Smooth muscle cell (in vitro differentiated cells): ENCODE results near the gene THRB. TPM values are rescaled to one million over a fixed set of nuclear protein-coding genes. Genes with fewer than 3 reads are reported as not detected.

Source experiments
- DNase-seq: peaks from one replicate; lab custom pipeline; 2025; ENCODE audit not compliant: unreplicated experiment; lab: John Stamatoyannopoulos, UW
- H2AFZ ChIP-seq: fragments of 200-600 bp; sonication (generic); 2 replicates; pipeline ENCODE4 v1.6.0; 2016; ENCODE audit warnings: antibody characterized with exemption, low read depth, mild to moderate bottlenecking
- H3F3A ChIP-seq: fragments of 200-600 bp; sonication (generic); 2 replicates; pipeline ENCODE4 v1.6.0; 2017; ENCODE audit warnings: antibody characterized with exemption, low read depth
- H3K27ac ChIP-seq: fragments of 200-600 bp; sonication (generic); 2 replicates; pipeline ENCODE4 v1.5.1; 2016; ENCODE audit warnings: low read depth, mild to moderate bottlenecking
- H3K27me3 ChIP-seq: fragments of 200-600 bp; sonication (generic); 2 replicates; pipeline ENCODE4 v1.6.1; 2016; ENCODE audit warnings: low read depth, mild to moderate bottlenecking
- H3K36me3 ChIP-seq: fragments of 200-600 bp; sonication (generic); 2 replicates; pipeline ENCODE4 v1.5.1; 2016; ENCODE audit warnings: low read depth
- H3K4me1 ChIP-seq: fragments of 200-600 bp; sonication (generic); 2 replicates; pipeline ENCODE4 v1.5.1; 2016; ENCODE audit warnings: low read depth
- H3K4me2 ChIP-seq: fragments of 200-600 bp; sonication (generic); 2 replicates; pipeline ENCODE4 v1.6.0; 2016; ENCODE audit warnings: mild to moderate bottlenecking
- H3K4me3 ChIP-seq: fragments of 200-600 bp; sonication (generic); 2 replicates; pipeline ENCODE4 v1.5.1; 2016; ENCODE audit warnings: mild to moderate bottlenecking
- H3K79me2 ChIP-seq: fragments of 200-600 bp; sonication (generic); 2 replicates; pipeline ENCODE4 v1.6.0; 2016; ENCODE audit warnings: low read depth, mild to moderate bottlenecking
- H3K9ac ChIP-seq: fragments of 200-600 bp; sonication (generic); 2 replicates; pipeline ENCODE4 v1.6.0; 2016; ENCODE audit warnings: low read depth
- H3K9me3 ChIP-seq: fragments of 200-600 bp; sonication (generic); replicated peaks from 2 replicates; pipeline ENCODE4 v1.5.1; 2016; ENCODE audit warnings: low read depth
- H4K20me1 ChIP-seq: fragments of 200-600 bp; sonication (generic); 2 replicates; pipeline ENCODE4 v1.6.0; 2016; ENCODE audit warnings: low read depth
- CTCF ChIP-seq: fragments of 200-600 bp; sonication (generic); IDR thresholded peaks from 2 replicates; pipeline ENCODE4 v1.5.1; 2017; ENCODE audit warnings: borderline replicate concordance, mild to moderate bottlenecking, antibody characterized with exemption; ENCODE audit not compliant: insufficient read depth, poor library complexity, severe bottlenecking
- WGBS: methylation state at CpG from one replicate; pipeline ENCODE4 v1.1.7; 2016; ENCODE audit warnings: low lambda C conversion rate; 5-methylcytosine and 5-hydroxymethylcytosine counted together
- polyA plus RNA-seq: library from polyadenylated mRNA; unstranded; fragments of >200 nt; fragmentation: Nextera tagmentation; extraction: Ambion mirVana; gene quantifications from 2 replicates; pipeline ENCODE4 v1.2.1, GENCODE V29; 2016
- total RNA-seq: library from RNA; depleted of rRNA; stranded (reverse); fragments of >200 nt; gene quantifications from 2 replicates; pipeline ENCODE4 v1.2.3, GENCODE V29; 2014

Gene THRB
- total and polyA plus RNA-seq, 2 experiments from 2014 or later, result 5.6 to 43.8 TPM

GRCh38 chr3:24294150-24294549, 200.5 kb downstream of the THRB start:
- 90% methylated on average over 2 of the region's 2 CpGs for WGBS
- H3K4me3 ChIP-seq, result no peak overlapping the region
- H3K9ac ChIP-seq, result no peak overlapping the region
- H3K79me2 ChIP-seq, result no peaks in the 10 kb centered on the region
- H4K20me1 ChIP-seq, result no peaks in the 10 kb centered on the region
- H3K4me2 ChIP-seq, result no peak overlapping the region
- DNase-seq, result no peak
- no peaks in the 10 kb centered on the region for H3K27me3 ChIP-seq
- no peaks in the 10 kb centered on the region for H3F3A ChIP-seq
- H2AFZ ChIP-seq, result no peak overlapping the region
- no peak for TF ChIP-seq CTCF
- H3K27ac ChIP-seq, result no peak overlapping the region
- H3K4me1 ChIP-seq, result no peaks in the 10 kb centered on the region
- H3K36me3 ChIP-seq, result no peaks in the 10 kb centered on the region
- H3K9me3 ChIP-seq, result no peaks in the 10 kb centered on the region

GRCh38 chr3:24291646-24292045, 203.0 kb downstream of the THRB start:
- no peak overlapping the region for H3K9ac ChIP-seq
- H3K4me2 ChIP-seq, result no peak overlapping the region
- H2AFZ ChIP-seq, result no peak overlapping the region
- DNase-seq, result no peak
- no peaks in the 10 kb centered on the region for H3K79me2 ChIP-seq
- H3K27ac ChIP-seq, result no peak overlapping the region
- H4K20me1 ChIP-seq, result no peaks in the 10 kb centered on the region
- H3F3A ChIP-seq, result no peaks in the 10 kb centered on the region
- no peaks in the 10 kb centered on the region for H3K36me3 ChIP-seq
- H3K4me1 ChIP-seq, result no peaks in the 10 kb centered on the region
- no peak for TF ChIP-seq CTCF
- no peaks in the 10 kb centered on the region for H3K27me3 ChIP-seq
- H3K4me3 ChIP-seq, result no peak overlapping the region
- no peaks in the 10 kb centered on the region for H3K9me3 ChIP-seq

GRCh38 chr3:24290596-24290995, 204.1 kb downstream of the THRB start:
- no peaks in the 10 kb centered on the region for H3K27me3 ChIP-seq
- TF ChIP-seq CTCF, result no peak
- no peaks in the 10 kb centered on the region for H3K4me1 ChIP-seq
- no peaks in the 10 kb centered on the region for H4K20me1 ChIP-seq
- H3F3A ChIP-seq, result no peaks in the 10 kb centered on the region
- no peak for DNase-seq
- H3K79me2 ChIP-seq, result no peaks in the 10 kb centered on the region
- H3K36me3 ChIP-seq, result no peaks in the 10 kb centered on the region
- H3K27ac ChIP-seq, result no peak overlapping the region
- no peak overlapping the region for H3K9ac ChIP-seq
- no peak overlapping the region for H3K4me2 ChIP-seq
- H2AFZ ChIP-seq, result no peak overlapping the region
- H3K4me3 ChIP-seq, result no peak overlapping the region
- WGBS, result 83% methylated on average over 3 of the region's 3 CpGs
- H3K9me3 ChIP-seq, result no peaks in the 10 kb centered on the region

GRCh38 chr3:24288496-24289236, 206.0 kb downstream of the THRB start:
- 93% methylated on average over 8 of the region's 8 CpGs for WGBS
- DNase-seq, result no peak
- H3K4me1 ChIP-seq, result no peaks in the 10 kb centered on the region

More at GRCh38 chr3:24288496-24289236, 206.0 kb downstream of the THRB start:
- no peaks in the 10 kb centered on the region for H3K36me3 ChIP-seq
- H3K9ac ChIP-seq, result no peak overlapping the region
- H3K9me3 ChIP-seq, result no peaks in the 10 kb centered on the region
- H3F3A ChIP-seq, result no peaks in the 10 kb centered on the region
- no peak overlapping the region for H3K27ac ChIP-seq
- H3K79me2 ChIP-seq, result no peaks in the 10 kb centered on the region
- H3K4me3 ChIP-seq, result no peak overlapping the region
- TF ChIP-seq CTCF, result no peak
- H4K20me1 ChIP-seq, result no peaks in the 10 kb centered on the region
- H3K27me3 ChIP-seq, result no peaks in the 10 kb centered on the region
- no peak overlapping the region for H3K4me2 ChIP-seq
- no peak overlapping the region for H2AFZ ChIP-seq
